H1 (cell line): ENCODE measurements around the gene HRH4. TPM values are rescaled to one million over a fixed set of nuclear protein-coding genes. Genes with fewer than 3 reads are reported as not detected.

Experiments
- CTCF ChIA-PET: fragments of 300-600 bp; sonication (Branson Sonifier 250); formaldehyde crosslinking; loops from one replicate; lab custom pipeline; 2021; ENCODE audit not compliant: partially characterized antibody; lab: Charles Lee
- POLR2A ChIA-PET: fragments of 300-600 bp; sonication (Branson Sonifier 250); formaldehyde crosslinking; loops from one replicate; lab custom pipeline; 2021; ENCODE audit warnings: inconsistent platforms; ENCODE audit not compliant: partially characterized antibody; lab: Charles Lee
- DNase-seq, 2 experiments: peaks; one replicate each; pipeline versions ENCODE4 v3.0.0 to v3.0.0-alpha.2; 2010 to 2022; ENCODE audit warnings: low spot score in 2 of 2, low read depth in 1 of 2, mixed read lengths in 1 of 2
- FAIRE-seq: peaks from 2 replicates; lab custom pipeline; 2011; peaks lifted over from hg19 to GRCh38; lab: Jason Lieb, UNC
- H2AFZ ChIP-seq: 2 replicates; pipeline ENCODE4 v1.8.1; 2012; ENCODE audit warnings: low read length, inconsistent platforms
- H2AK5ac ChIP-seq: 2 replicates; pipeline ENCODE4 v1.6.1; 2013; ENCODE audit warnings: low read depth, low read length
- H2BK120ac ChIP-seq: replicated peaks from 2 replicates; pipeline ENCODE3; 2013; ENCODE audit warnings: low read depth, low read length, inconsistent platforms
- H2BK12ac ChIP-seq: 2 replicates; pipeline ENCODE4 v1.6.1; 2013; ENCODE audit warnings: low read depth, low read length
- H2BK15ac ChIP-seq: 2 replicates; pipeline ENCODE4 v1.6.1; 2013; ENCODE audit warnings: low read length
- H2BK20ac ChIP-seq: 2 replicates; pipeline ENCODE4 v1.6.1; 2013; ENCODE audit warnings: low read length
- H2BK5ac ChIP-seq: 2 replicates; pipeline ENCODE4 v1.6.1; 2013; ENCODE audit warnings: low read depth, low read length
- H3K14ac ChIP-seq: 2 replicates; pipeline ENCODE4 v1.6.1; 2013; ENCODE audit warnings: inconsistent platforms; ENCODE audit not compliant: insufficient read length
- H3K18ac ChIP-seq: 2 replicates; pipeline ENCODE4 v1.6.1; 2013; ENCODE audit warnings: low read length; ENCODE audit errors: extremely low read depth
- H3K23ac ChIP-seq: 2 replicates; pipeline ENCODE4 v1.6.1; 2013; ENCODE audit warnings: inconsistent platforms; ENCODE audit not compliant: insufficient read length
- H3K23me2 ChIP-seq: 2 replicates; pipeline ENCODE4 v1.6.1; 2013; ENCODE audit warnings: low read depth, low read length
- H3K27ac ChIP-seq: 2 replicates; pipeline ENCODE4 v1.6.1; 2011; ENCODE audit warnings: low read depth, low read length, inconsistent platforms
- H3K27me3 ChIP-seq, 4 experiments: replicated peaks in 1 of 4; 1 replicate in 1 of 4; 2 replicates in 3 of 4; pipeline versions ENCODE4 v1.6.1 to v1.8.1; 2011 to 2013; ENCODE audit warnings: low read length in 3 of 4, mild to moderate bottlenecking in 3 of 4, inconsistent platforms in 2 of 4, mixed read lengths in 2 of 4, moderate library complexity in 1 of 4; ENCODE audit not compliant: control insufficient read depth in 3 of 4, insufficient read depth in 3 of 4; ENCODE audit errors: extremely low read depth in 1 of 4
- H3K36me3 ChIP-seq, 4 experiments: 2 replicates each; pipeline versions ENCODE4 v1.6.1 to v1.8.1; 2011 to 2013; ENCODE audit warnings: mild to moderate bottlenecking in 4 of 4, low read length in 3 of 4, moderate library complexity in 2 of 4, control low read depth in 1 of 4, inconsistent platforms in 1 of 4; ENCODE audit not compliant: insufficient read depth in 4 of 4, control insufficient read depth in 2 of 4
- H3K4ac ChIP-seq: replicated peaks from 2 replicates; pipeline ENCODE3; 2013; ENCODE audit warnings: low read length, low read depth, mixed read lengths, inconsistent platforms; ENCODE audit not compliant: insufficient read length
- H3K4me1 ChIP-seq, 4 experiments: replicated peaks in 1 of 4; 1 replicate in 1 of 4; 2 replicates in 3 of 4; pipeline versions ENCODE4 v1.6.1 to v1.8.1; 2011 to 2013; ENCODE audit warnings: low read length in 3 of 4, inconsistent platforms in 2 of 4, mixed read lengths in 1 of 4; ENCODE audit not compliant: insufficient read depth in 4 of 4, control insufficient read depth in 3 of 4
- H3K4me2 ChIP-seq, 2 experiments: 2 replicates each; pipeline versions ENCODE4 v1.6.1 to v1.8.1; 2011 to 2013; ENCODE audit warnings: low read depth in 2 of 2, low read length in 2 of 2, control low read depth in 1 of 2, inconsistent platforms in 1 of 2, mild to moderate bottlenecking in 1 of 2; ENCODE audit not compliant: insufficient read depth in 1 of 2
- H3K4me3 ChIP-seq, 4 experiments: fragments of 200-600, 300-600 bp in 1 of 4; sonication (generic), shearing (Covaris generic), sonication (Bioruptor Twin) in 1 of 4; 2 replicates each; pipeline versions ENCODE4 v1.5.1 to v1.8.1; 2011 to 2016; ENCODE audit warnings: low read length in 4 of 4, low read depth in 3 of 4, control low read depth in 2 of 4, inconsistent platforms in 2 of 4, mild to moderate bottlenecking in 2 of 4, mixed read lengths in 1 of 4, moderate library complexity in 1 of 4; ENCODE audit not compliant: insufficient read depth in 2 of 4; ENCODE audit errors: extremely low read depth in 1 of 4
- H3K56ac ChIP-seq: replicated peaks from 2 replicates; pipeline ENCODE3; 2013; ENCODE audit warnings: low read depth, mild to moderate bottlenecking, mixed read lengths, low read length, inconsistent platforms; ENCODE audit not compliant: insufficient read length
- H3K79me1 ChIP-seq: 2 replicates; pipeline ENCODE4 v1.6.1; 2013; ENCODE audit warnings: low read depth, low read length, control low read depth
- H3K79me2 ChIP-seq, 2 experiments: 2 replicates each; pipeline versions ENCODE4 v1.6.1 to v1.8.1; 2012 to 2013; ENCODE audit warnings: low read length in 2 of 2, mild to moderate bottlenecking in 2 of 2, inconsistent platforms in 1 of 2; ENCODE audit not compliant: insufficient read depth in 2 of 2, control insufficient read depth in 1 of 2
- H3K9ac ChIP-seq, 4 experiments: replicated peaks in 1 of 4; 1 replicate in 1 of 4; 2 replicates in 3 of 4; pipeline versions ENCODE4 v1.6.1 to v1.8.1; 2011 to 2013; ENCODE audit warnings: low read depth in 3 of 4, low read length in 3 of 4, control low read depth in 2 of 4, mild to moderate bottlenecking in 2 of 4, moderate library complexity in 2 of 4, inconsistent platforms in 1 of 4; ENCODE audit errors: extremely low read depth in 1 of 4
- H3K9me3 ChIP-seq, 2 experiments: 2 replicates each; pipeline versions ENCODE4 v1.6.1 to v1.8.1; 2012 to 2013; ENCODE audit warnings: mild to moderate bottlenecking in 2 of 2, moderate library complexity in 2 of 2, control low read depth in 1 of 2, inconsistent platforms in 1 of 2, low read depth in 1 of 2, low read length in 1 of 2, mixed read lengths in 1 of 2; ENCODE audit not compliant: insufficient read depth in 2 of 2
- H4K20me1 ChIP-seq, 2 experiments: replicated peaks in 1 of 2; 2 replicates each; pipeline versions ENCODE3 to v1.8.1; 2011 to 2013; ENCODE audit warnings: inconsistent platforms in 2 of 2, low read length in 2 of 2, mild to moderate bottlenecking in 1 of 2; ENCODE audit not compliant: insufficient read depth in 2 of 2, control insufficient read depth in 1 of 2
- H4K5ac ChIP-seq: 2 replicates; pipeline ENCODE4 v1.6.1; 2013; ENCODE audit warnings: low read length, low read depth, mixed read lengths, inconsistent platforms; ENCODE audit not compliant: insufficient read length
- H4K8ac ChIP-seq: 2 replicates; pipeline ENCODE4 v1.8.0; 2013; ENCODE audit warnings: mild to moderate bottlenecking, moderate library complexity, low read length, inconsistent platforms; ENCODE audit not compliant: insufficient read depth; ENCODE audit errors: extremely low read depth
- H4K91ac ChIP-seq: replicated peaks from 2 replicates; pipeline ENCODE3; 2013; ENCODE audit warnings: low read length, mixed read lengths, inconsistent platforms; ENCODE audit not compliant: insufficient read length
- RXRA ChIP-seq: IDR thresholded peaks from 2 replicates; pipeline ENCODE4 v1.6.1; 2011; ENCODE audit warnings: low read depth, mild to moderate bottlenecking, low read length, moderate library complexity; ENCODE audit not compliant: insufficient read depth
- WGBS, 2 experiments: shearing (Covaris generic) in 1 of 2; methylation state at CpG; one replicate each; pipeline versions ENCODE4 v1.1.6 to v1.1.7; 2013 to 2015; ENCODE audit warnings: low lambda C conversion rate in 2 of 2, mixed read lengths in 2 of 2, inconsistent platforms in 1 of 2, low coverage in 1 of 2, missing lambda C conversion rate in 1 of 2; ENCODE audit not compliant: insufficient replicate concordance in 2 of 2, insufficient coverage in 1 of 2, insufficient read length in 1 of 2; ENCODE audit errors: extremely low coverage in 1 of 2, missing lambda C conversion rate in 1 of 2; 5-methylcytosine and 5-hydroxymethylcytosine counted together
- polyA plus RNA-seq, 7 experiments: library from polyadenylated mRNA; depleted of rRNA in 3 of 7; stranded (reverse) in 5 of 7; unstranded in 2 of 7; fragments of >200 nt in 5 of 7; fragments of 200-250 nt in 2 of 7; gene quantifications; 1 replicate in 5 of 7; 2 replicates in 1 of 7; 4 replicates in 1 of 7; pipeline versions ENCODE4 v1.2.1 to v1.2.3, GENCODE V29; 2011 to 2013; ENCODE audit warnings: missing spikeins in 2 of 7, mixed read lengths in 2 of 7
- total RNA-seq: library from RNA; stranded (reverse); fragmentation: NEBNext Ultra II Directional; extraction: Animal tissue kit (Norgen Biotek cat#: 25700); gene quantifications from 2 replicates; pipeline ENCODE4 v1.2.1, GENCODE V29; 2021

HRH4 gene
- total and polyA plus RNA-seq, 2 of the 8 experiments (the other 6 are each of a cell fraction or from before 2014, with no cell fraction given), result 0.03 TPM; not detected in 1

GRCh38 chr18:24420551-24420950 is 39.9 kb upstream of the HRH4 start:
- WGBS, 2 experiments, result 96% methylated on average over 4 of the region's 4 CpGs; no CpG with 5 or more reads in 1 of the 2 experiments
- FAIRE-seq (no peak), DNase-seq (no peak)
- Histone ChIP-seq H2AFZ (0 out of 2 replicates have a peak overlapping the region, but pooled peaks have one; percentile 77), H3K27ac (no peak overlapping the region), H3K23ac (no peak overlapping the region), H3K9me3 (no peaks in the 10 kb centered on the region), H2BK12ac (no peak overlapping the region), H3K36me3 (no peaks in the 10 kb centered on the region), H2BK5ac (no peak overlapping the region), H3K4ac (no peak overlapping the region), H3K4me1 (peaks cover 0 to 4% (median 0%) of the 10 kb centered on the region in 4 experiments; a peak in 2 of 7 replicates), H2BK15ac (no peak overlapping the region), H4K91ac (no peak overlapping the region), H3K56ac (no peak overlapping the region), H3K9ac (no peak overlapping the region), H3K4me3 (no peak overlapping the region), H3K18ac (no peak overlapping the region), H2BK120ac (no peak overlapping the region), H2AK5ac (no peak overlapping the region), H3K27me3 (no peaks in the 10 kb centered on the region), H4K5ac (no peak overlapping the region), H4K8ac (no peak overlapping the region), H3K23me2 (no peaks in the 10 kb centered on the region), H4K20me1 (no peaks in the 10 kb centered on the region), H2BK20ac (no peak overlapping the region), H3K79me2 (no peaks in the 10 kb centered on the region), H3K79me1 (no peaks in the 10 kb centered on the region), H3K14ac (no peak overlapping the region), H3K4me2 (no peak overlapping the region)
- POLR2A ChIA-PET, result interaction anchor here (1.7 kb wide), 1 partner anchor 23 kb away, joined by 9 read pairs; the partner anchor contains the start of gene OSBPL1A
- CTCF ChIA-PET, result interaction anchor here (0.7 kb wide), 1 partner anchor 69 kb away, joined by 4 read pairs; no protein-coding TSS in a partner anchor
- TF ChIP-seq RXRA, result no peak
